GM18868 (cell line): ENCODE measurements around the gene SNX2.
"Not testable (repeated sequence)": the region's sequence is repeated elsewhere in the genome, so short reads cannot be mapped to it uniquely, and the experiment has no call there.

Experiments
- ATAC-seq: cut with Tn5 transposase; IDR thresholded peaks from one replicate; pipeline ENCODE4 v1.9.1; 2021; ENCODE audit warnings: mild to moderate bottlenecking, moderate library complexity; ENCODE audit not compliant: unreplicated experiment

Gene SNX2

GRCh38 chr5:122774861-122775549 lies at the start of gene SNX2:
Gene SNX2, plus strand, starts transcription at chr5:122775080. Its CDS starts 24 bp downstream, at chr5:122775104.
- peak; percentile 87 for ATAC-seq

GRCh38 chr5:122727112-122727541 lies 47.8 kb upstream of the SNX2 start:
- peak; percentile 68 for ATAC-seq

- peak; percentile 31 for ATAC-seq
Measured at GRCh38 chr5:122730037-122730436, 44.8 kb upstream of the SNX2 start.

GRCh38 chr5:122730456-122730855 lies 44.4 kb upstream of the SNX2 start:
- ATAC-seq: no peak

GRCh38 chr5:122736086-122736845 lies 38.6 kb upstream of the SNX2 start:
- ATAC-seq: peak; percentile 88

GRCh38 chr5:122738088-122738487 lies 36.8 kb upstream of the SNX2 start:
- no peak for ATAC-seq

GRCh38 chr5:122741681-122742080 lies 33.2 kb upstream of the SNX2 start:
- ATAC-seq: no peak

- ATAC-seq: no peak
Measured at GRCh38 chr5:122743261-122743660, 31.6 kb upstream of the SNX2 start.

GRCh38 chr5:122745597-122745996 lies 29.3 kb upstream of the SNX2 start:
- no peak for ATAC-seq

- no peak for ATAC-seq
Measured at GRCh38 chr5:122749886-122750285, 25.0 kb upstream of the SNX2 start.

GRCh38 chr5:122751293-122751782 lies 23.5 kb upstream of the SNX2 start:
- ATAC-seq: no peak

GRCh38 chr5:122753500-122753899 lies 21.4 kb upstream of the SNX2 start:
- no peak for ATAC-seq

- ATAC-seq: no peak
Measured at GRCh38 chr5:122755783-122756182, 19.1 kb upstream of the SNX2 start.

- peak; percentile 84 for ATAC-seq
Measured at GRCh38 chr5:122756264-122756911, 18.5 kb upstream of the SNX2 start.

GRCh38 chr5:122757285-122757684 lies 17.6 kb upstream of the SNX2 start:
- ATAC-seq: peak; percentile 82

- no peak for ATAC-seq
Measured at GRCh38 chr5:122759241-122760070, 15.4 kb upstream of the SNX2 start.

GRCh38 chr5:122760236-122760635 lies 14.6 kb upstream of the SNX2 start:
- ATAC-seq: no peak

GRCh38 chr5:122761115-122761514 lies 13.8 kb upstream of the SNX2 start:
- ATAC-seq: no peak

- not testable (repeated sequence) for ATAC-seq
Measured at GRCh38 chr5:122761896-122762295, 13.0 kb upstream of the SNX2 start.

- ATAC-seq: no peak
Measured at GRCh38 chr5:122766130-122766529, 8.8 kb upstream of the SNX2 start.

GRCh38 chr5:122770477-122770876 lies 4.4 kb upstream of the SNX2 start:
- ATAC-seq: no peak
